Activated T-cell treated with anti-CD3 and anti-CD28 coated beads, Interleukin-2, amount 50 U/mL, for 1 hour (primary cell): ENCODE measurements around the gene IVD.

ENCODE experiments used
- DNase-seq: peaks from one replicate; pipeline ENCODE4 v3.0.0-alpha.2; 2020

IVD gene

DNA sequence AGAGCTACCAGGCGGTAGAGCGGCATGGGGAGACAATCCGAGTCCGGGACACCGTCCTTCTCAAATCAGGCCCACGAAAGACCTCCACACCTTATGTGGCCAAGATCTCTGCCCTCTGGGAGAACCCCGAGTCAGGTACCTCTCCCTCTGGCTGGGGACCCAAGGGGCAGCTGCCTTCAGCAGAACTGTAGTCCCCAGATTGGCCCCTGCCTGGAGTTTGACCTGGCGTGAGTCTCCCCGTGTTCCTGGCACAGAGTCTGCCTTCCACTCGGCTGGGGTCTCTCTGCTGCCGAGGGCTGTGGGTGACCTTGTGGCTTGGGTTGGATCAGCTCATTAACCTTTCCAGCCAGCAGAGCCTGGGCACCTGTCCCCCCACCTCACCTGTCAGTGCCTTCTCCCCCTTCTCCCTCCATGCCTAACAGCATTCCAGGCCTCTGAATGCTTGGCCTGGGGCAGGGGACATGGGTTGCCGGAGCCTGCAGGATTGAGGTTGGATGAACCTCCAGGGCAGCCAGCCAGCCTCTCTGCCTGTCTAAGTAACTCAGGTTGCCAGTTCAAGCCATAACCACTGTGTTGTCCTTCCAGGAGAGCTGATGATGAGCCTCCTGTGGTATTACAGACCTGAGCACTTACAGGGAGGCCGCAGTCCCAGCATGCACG, 58.4 kb downstream of the IVD start:
- DNase-seq, result no peak

GRCh38 chr15:40464595-40465185, 59.1 kb downstream of the IVD start:
- DNase-seq, result no peak

- no peak for DNase-seq
Observed at GRCh38 chr15:40465939-40466338, 60.3 kb downstream of the IVD start.

GRCh38 chr15:40466426-40467260, 61.0 kb downstream of the IVD start:
- DNase-seq, result no peak

DNA sequence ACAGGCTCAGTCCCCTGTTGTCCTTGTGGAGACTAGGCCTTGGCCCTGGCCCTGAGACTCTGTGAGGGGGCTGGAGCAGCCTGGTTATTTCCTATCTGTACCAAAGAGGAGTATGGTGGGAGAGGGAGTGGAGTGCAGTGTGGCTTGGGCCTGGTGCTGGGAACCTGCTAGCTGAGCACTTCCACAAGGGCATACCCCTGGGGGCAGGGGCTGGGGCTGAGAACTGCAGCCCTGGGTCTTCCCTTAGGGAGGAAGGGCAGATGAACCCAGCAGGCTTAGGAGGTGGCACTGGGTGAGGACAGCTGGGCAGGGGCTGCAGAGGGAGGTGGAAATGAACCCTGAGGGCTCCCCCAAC, 61.6 kb downstream of the IVD start:
- DNase-seq, result no peak

- no peak for DNase-seq
Observed at GRCh38 chr15:40468898-40469331, 63.3 kb downstream of the IVD start.

DNA sequence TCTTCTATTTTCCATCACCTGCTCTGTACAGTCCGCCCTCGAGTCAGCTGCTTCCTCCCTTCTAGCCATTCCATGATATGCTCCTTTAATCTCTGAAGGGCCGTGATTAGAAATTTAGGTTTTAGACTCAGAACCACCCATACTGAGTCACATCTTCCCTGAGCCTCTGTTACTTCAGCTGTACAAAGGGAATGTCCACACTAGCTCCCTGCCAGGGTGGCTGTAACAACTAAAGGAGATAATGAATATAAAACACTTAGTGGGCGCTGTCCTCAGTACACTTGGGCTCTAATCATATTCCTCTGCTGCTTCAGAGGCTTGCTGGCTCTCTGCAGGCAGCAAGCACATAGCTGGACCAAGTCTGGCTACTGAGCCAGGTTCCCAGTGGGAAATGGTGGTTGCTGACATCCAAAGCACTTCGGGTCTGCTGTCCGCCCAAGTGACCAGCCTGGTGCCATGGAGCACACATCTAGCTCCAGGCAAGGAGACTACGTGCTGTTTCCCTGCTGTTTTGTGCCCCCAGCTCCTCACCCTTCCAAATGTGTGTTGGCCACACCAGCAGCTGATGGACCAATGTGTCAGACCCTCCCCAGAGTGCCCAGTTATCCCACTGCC, 64.3 kb downstream of the IVD start:
- no peak for DNase-seq

DNA sequence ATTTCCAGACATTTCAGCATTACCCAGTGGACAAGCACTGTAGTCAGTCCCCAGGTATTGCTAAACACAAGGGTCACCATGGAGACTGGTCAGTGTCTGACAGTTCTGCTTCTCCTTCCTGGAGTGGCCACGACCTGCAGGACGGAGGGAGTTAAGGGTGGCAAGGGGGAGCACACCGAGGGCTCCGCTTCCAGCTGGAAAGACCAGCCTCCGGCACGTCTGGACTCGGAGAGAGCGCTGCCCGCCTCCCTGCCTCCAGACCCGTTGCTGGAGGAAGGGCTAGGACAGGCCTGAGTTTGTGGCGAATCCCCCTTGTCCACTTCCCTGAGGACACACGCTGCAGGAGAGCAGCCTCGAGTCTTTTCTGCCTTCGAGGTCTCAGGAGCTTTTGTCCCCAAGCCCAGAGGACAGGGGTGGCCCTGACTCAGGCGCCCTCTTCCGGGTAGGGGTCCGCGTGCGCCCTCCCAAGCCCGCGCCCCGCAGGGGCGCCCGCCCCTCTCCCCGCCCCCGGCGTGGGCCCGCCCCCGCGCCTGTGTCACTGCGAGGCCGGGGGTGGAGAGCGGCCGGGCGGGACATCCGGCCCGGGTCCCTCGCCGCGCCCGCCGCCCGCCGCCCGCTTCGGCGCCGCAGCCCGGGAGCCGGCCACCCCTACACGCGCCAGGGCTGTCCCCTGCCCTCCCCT, 65.0 kb downstream of the IVD start, which contains the start of gene CHST14:
Gene CHST14, plus strand, starts transcription at position 562 of the 682 bp plus-strand sequence. CDS start 230 bp downstream, outside the sequence.
- DNase-seq, result peak; percentile 70
